PC-3 (cell line): ENCODE results near the gene PTPRN2.

Experiments used
- CTCF ChIP-seq: fragments of 300-600 bp; sonication (generic); conservative IDR thresholded peaks from 2 replicates; pipeline ENCODE4 v1.5.1; 2017; ENCODE audit warnings: antibody characterized with exemption, low read depth, mild to moderate bottlenecking, low read length
- EZH2 ChIP-seq: fragments of 300-600 bp; sonication (generic); IDR thresholded peaks from one replicate; pipeline ENCODE4 v1.6.1; 2017; ENCODE audit warnings: antibody characterized with exemption, mild to moderate bottlenecking, low read length; ENCODE audit not compliant: unreplicated experiment
- EZH2phosphoT487 ChIP-seq: fragments of 300-600 bp; sonication (generic); IDR thresholded peaks from 2 replicates; pipeline ENCODE4 v1.6.1; 2018; ENCODE audit warnings: mild to moderate bottlenecking, antibody characterized with exemption, low read length, borderline replicate concordance

- TF ChIP-seq CTCF, result no peak
- no peak for TF ChIP-seq EZH2
- TF ChIP-seq EZH2phosphoT487, result no peak
These were observed 501.6 kb downstream of the PTPRN2 start for GRCh38 chr7:158085741-158086695.
